IMR-90 (cell line): Measurements from ENCODE around the gene TCF25. TPM values are rescaled to one million over a fixed set of nuclear protein-coding genes. Genes with fewer than 3 reads are reported as not detected.

Experiments used
- ATAC-seq: fragments of 200-7000 bp; cut with Tn5 transposase; 2 replicates; pipeline ENCODE4 v1.9.1; 2020; ENCODE audit warnings: low read depth, mild to moderate bottlenecking, moderate library complexity
- BruUV-seq: library from RNA; stranded (reverse); fragments of 400-500 nt; replicated peaks from 2 replicates; lab custom pipeline; 2021; lab: Mats Ljungman, UMichigan
- CTCF ChIA-PET: fragments of 300-600 bp; formaldehyde crosslinking; extraction: SDS; loops from one replicate; lab custom pipeline; 2021; ENCODE audit warnings: antibody characterized with exemption; lab: Yijun Ruan, JAX
- POLR2A ChIA-PET: fragments of 300-600 bp; sonication (Branson Sonifier 250); formaldehyde crosslinking; loops from one replicate; lab custom pipeline; 2022; ENCODE audit warnings: antibody characterized with exemption; ENCODE audit not compliant: unreplicated experiment; lab: Charles Lee
- DNase-seq: peaks from one replicate; pipeline ENCODE4 v3.0.0; 2013
- H2AFZ ChIP-seq: replicated peaks from 2 replicates; pipeline ENCODE3; 2013; ENCODE audit warnings: low read length, mild to moderate bottlenecking; ENCODE audit not compliant: poor library complexity
- H2AK5ac ChIP-seq: 2 replicates; pipeline ENCODE4 v1.6.1; 2013; ENCODE audit warnings: low read depth, low read length, inconsistent platforms
- H2AK9ac ChIP-seq: replicated peaks from 2 replicates; pipeline ENCODE3; 2013; ENCODE audit warnings: mild to moderate bottlenecking, low read depth, low read length, moderate library complexity; ENCODE audit not compliant: poor library complexity
- H2BK120ac ChIP-seq: 2 replicates; pipeline ENCODE4 v1.6.1; 2013; ENCODE audit warnings: low read depth, low read length, inconsistent platforms
- H2BK15ac ChIP-seq: 3 replicates; pipeline ENCODE4 v1.6.1; 2013; ENCODE audit warnings: low read depth, low read length, inconsistent platforms
- H2BK20ac ChIP-seq: 2 replicates; pipeline ENCODE4 v1.6.1; 2013; ENCODE audit warnings: low read depth, mild to moderate bottlenecking, inconsistent platforms, low read length, moderate library complexity
- H2BK5ac ChIP-seq: 2 replicates; pipeline ENCODE4 v1.6.1; 2013; ENCODE audit warnings: mild to moderate bottlenecking, low read depth, low read length, inconsistent platforms; ENCODE audit not compliant: poor library complexity, severe bottlenecking
- H3K14ac ChIP-seq: replicated peaks from 2 replicates; pipeline ENCODE4 v1.6.1; 2013; ENCODE audit warnings: low read depth, low read length, inconsistent platforms
- H3K18ac ChIP-seq: 2 replicates; pipeline ENCODE4 v1.6.1; 2013; ENCODE audit warnings: low read depth, low read length, control low read depth
- H3K23ac ChIP-seq: 2 replicates; pipeline ENCODE4 v1.6.1; 2013; ENCODE audit warnings: low read depth, low read length, inconsistent platforms
- H3K27ac ChIP-seq: 2 replicates; pipeline ENCODE4 v1.5.1; 2013; ENCODE audit warnings: mild to moderate bottlenecking, control low read depth, low read length; ENCODE audit not compliant: insufficient read depth
- H3K27me3 ChIP-seq: 2 replicates; pipeline ENCODE4 v1.6.1; 2013; ENCODE audit warnings: low read length; ENCODE audit not compliant: control insufficient read depth, insufficient read depth
- H3K36me3 ChIP-seq: 2 replicates; pipeline ENCODE4 v1.6.1; 2013; ENCODE audit warnings: low read length, mixed read lengths; ENCODE audit not compliant: control insufficient read depth, insufficient read depth
- H3K4ac ChIP-seq: 2 replicates; pipeline ENCODE4 v1.6.1; 2013; ENCODE audit warnings: low read depth, low read length, inconsistent platforms
- H3K4me1 ChIP-seq: 2 replicates; pipeline ENCODE4 v1.6.1; 2013; ENCODE audit warnings: low read length, mixed read lengths; ENCODE audit not compliant: control insufficient read depth, insufficient read depth
- H3K4me2 ChIP-seq: 2 replicates; pipeline ENCODE4 v1.6.1; 2013; ENCODE audit warnings: low read depth, mild to moderate bottlenecking, control low read depth, low read length, moderate library complexity
- H3K4me3 ChIP-seq: 2 replicates; pipeline ENCODE4 v1.5.1; 2013; ENCODE audit warnings: low read depth, mild to moderate bottlenecking, control low read depth, low read length, moderate library complexity; ENCODE audit not compliant: insufficient read depth
- H3K56ac ChIP-seq: 2 replicates; pipeline ENCODE4 v1.6.1; 2013; ENCODE audit warnings: low read length, inconsistent platforms; ENCODE audit not compliant: insufficient read depth; ENCODE audit errors: extremely low read depth
- H3K79me1 ChIP-seq, 2 experiments: 2 replicates each; pipeline ENCODE4 v1.6.1; 2013; ENCODE audit warnings: low read length in 2 of 2, inconsistent platforms in 1 of 2, low read depth in 1 of 2
- H3K9ac ChIP-seq: 2 replicates; pipeline ENCODE4 v1.6.1; 2013; ENCODE audit warnings: low read depth, low read length, control low read depth
- H3K9me1 ChIP-seq: 2 replicates; pipeline ENCODE4 v1.6.1; 2013; ENCODE audit warnings: low read length, inconsistent platforms; ENCODE audit not compliant: insufficient read depth
- H3K9me3 ChIP-seq: 2 replicates; pipeline ENCODE4 v1.6.1; 2013; ENCODE audit warnings: low read length; ENCODE audit not compliant: control insufficient read depth, insufficient read depth
- H4K20me1 ChIP-seq: 2 replicates; pipeline ENCODE4 v1.6.1; 2013; ENCODE audit warnings: low read length, inconsistent platforms; ENCODE audit not compliant: insufficient read depth
- H4K5ac ChIP-seq: 2 replicates; pipeline ENCODE4 v1.6.1; 2013; ENCODE audit warnings: mild to moderate bottlenecking, low read depth, low read length, control low read depth
- H4K8ac ChIP-seq, 2 experiments: 2 replicates each; pipeline ENCODE4 v1.6.1; 2013; ENCODE audit warnings: low read depth in 2 of 2, low read length in 2 of 2, control low read depth in 1 of 2, inconsistent platforms in 1 of 2
- H4K91ac ChIP-seq: 2 replicates; pipeline ENCODE4 v1.6.1; 2013; ENCODE audit warnings: low read depth, low read length, inconsistent platforms; ENCODE audit not compliant: insufficient read depth
- BHLHE40 ChIP-seq: fragments of 150-350 bp; IDR thresholded peaks from 2 replicates; pipeline ENCODE4 v1.6.1; 2016; ENCODE audit warnings: mild to moderate bottlenecking, low read depth, low read length
- CEBPB ChIP-seq: IDR thresholded peaks from 2 replicates; pipeline ENCODE4 v1.6.1; 2012; ENCODE audit warnings: low read depth, low read length, improper control_type of control experiment
- CHD1 ChIP-seq: IDR thresholded peaks from 2 replicates; pipeline ENCODE4 v1.6.1; 2012; ENCODE audit warnings: low read depth, low read length, improper control_type of control experiment
- CTCF ChIP-seq: conservative IDR thresholded peaks from 2 replicates; pipeline ENCODE4 v1.5.1; 2012; ENCODE audit warnings: mild to moderate bottlenecking, low read depth, low read length, improper control_type of control experiment
- ELK1 ChIP-seq: fragments of 150-350 bp; IDR thresholded peaks from 2 replicates; pipeline ENCODE4 v1.6.1; 2016; ENCODE audit warnings: low read depth, mild to moderate bottlenecking, low read length, moderate library complexity, borderline replicate concordance
- FOS ChIP-seq: fragments of 150-350 bp; IDR thresholded peaks from 2 replicates; pipeline ENCODE4 v1.6.1; 2016; ENCODE audit warnings: low read depth, low read length
- MAFK ChIP-seq: IDR thresholded peaks from 2 replicates; pipeline ENCODE4 v1.6.1; 2012; ENCODE audit warnings: low read depth, low read length, improper control_type of control experiment
- MAZ ChIP-seq: IDR thresholded peaks from 2 replicates; pipeline ENCODE4 v1.6.1; 2012; ENCODE audit warnings: low read depth, mild to moderate bottlenecking, low read length, improper control_type of control experiment, moderate library complexity, borderline replicate concordance
- MXI1 ChIP-seq: IDR thresholded peaks from 2 replicates; pipeline ENCODE4 v1.6.1; 2012; ENCODE audit warnings: low read depth, mild to moderate bottlenecking, low read length, moderate library complexity, borderline replicate concordance
- NFE2L2 ChIP-seq: fragments of 150-350 bp; IDR thresholded peaks from 2 replicates; pipeline ENCODE4 v1.6.1; 2016; ENCODE audit warnings: low read depth, mild to moderate bottlenecking, low read length
- POLR2A ChIP-seq: IDR thresholded peaks from 2 replicates; pipeline ENCODE4 v1.6.1; 2012; ENCODE audit warnings: mild to moderate bottlenecking, low read depth, low read length
- RAD21 ChIP-seq: IDR thresholded peaks from 2 replicates; pipeline ENCODE4 v1.6.1; 2012; ENCODE audit warnings: low read length, improper control_type of control experiment
- RCOR1 ChIP-seq: IDR thresholded peaks from 2 replicates; pipeline ENCODE4 v1.6.1; 2012; ENCODE audit warnings: mild to moderate bottlenecking, low read length, improper control_type of control experiment; ENCODE audit not compliant: insufficient replicate concordance
- RFX5 ChIP-seq: IDR thresholded peaks from 2 replicates; pipeline ENCODE4 v1.8.0; 2012; ENCODE audit warnings: low read depth, mild to moderate bottlenecking, low read length, moderate library complexity
- SMC3 ChIP-seq: fragments of 150-350 bp; IDR thresholded peaks from 2 replicates; pipeline ENCODE4 v1.6.1; 2016; ENCODE audit warnings: low read depth, mild to moderate bottlenecking, antibody characterized with exemption, low read length, moderate library complexity
- USF2 ChIP-seq: fragments of 150-350 bp; IDR thresholded peaks from 2 replicates; pipeline ENCODE4 v1.6.1; 2017; ENCODE audit warnings: mild to moderate bottlenecking, antibody characterized with exemption, low read length, low read depth
- WGBS, 2 experiments: methylation state at CpG; one replicate each; pipeline versions ENCODE4 v1.1.5 to v1.1.7; 2013; ENCODE audit warnings: missing lambda C conversion rate in 2 of 2; ENCODE audit not compliant: insufficient read length in 1 of 2; ENCODE audit errors: extremely low coverage in 2 of 2; 5-methylcytosine and 5-hydroxymethylcytosine counted together
- dilution Hi-C: fragments of 300-500 bp; cut with HindIII; formaldehyde crosslinking; loops from one replicate; pipeline ENCODE4 v1.14.3; 2018; ENCODE audit warnings: low sequenced_read_pairs; ENCODE audit not compliant: unreplicated experiment
- in situ Hi-C: fragments of 300-500 bp; cut with MboI; formaldehyde crosslinking; loops from 3 replicates; pipeline ENCODE4 v1.14.3; 2019; ENCODE audit warnings: low sequenced_read_pairs, inconsistent platforms, mixed read lengths
- intact Hi-C: fragments of 100-400 bp; cut with micrococcal nuclease; formaldehyde crosslinking; loops from 2 replicates; pipeline ENCODE4 v1.10.0; 2022
- polyA plus RNA-seq, 3 experiments: library from polyadenylated mRNA; depleted of rRNA; stranded (reverse); fragments of >200 nt; gene quantifications; 2 replicates each; pipeline ENCODE4 v1.2.3, GENCODE V29; 2012; ENCODE audit warnings: low replicate concordance in 1 of 3
- total RNA-seq: library from RNA; depleted of rRNA; stranded (reverse); fragments of >200 nt; gene quantifications from 2 replicates; pipeline ENCODE4 v1.2.3, GENCODE V29; 2012

Gene TCF25
- total and polyA plus RNA-seq, 2 of the 4 experiments (the other 2 are of a cell fraction), result 127 to 184 TPM

- Histone ChIP-seq H2BK5ac (no peak overlapping the region), H4K20me1 (peaks cover 10% of the 10 kb centered on the region), H2BK20ac (no peak overlapping the region), H3K27me3 (no peaks in the 10 kb centered on the region), H3K4me3 (no peak overlapping the region), H3K4me1 (no peaks in the 10 kb centered on the region), H4K5ac (no peak overlapping the region), H3K14ac (no peak overlapping the region), H3K23ac (no peak overlapping the region), H3K36me3 (peaks cover 42% of the 10 kb centered on the region), H3K9me3 (no peaks in the 10 kb centered on the region), H4K91ac (no peak overlapping the region), H3K4me2 (no peak overlapping the region), H2BK120ac (no peak overlapping the region), H3K9ac (no peak overlapping the region), H3K79me1 (peaks cover 0 to 22% of the 10 kb centered on the region in 2 experiments; a peak in 3 of 4 replicates), H2AK9ac (no peak overlapping the region), H2AFZ (no peak overlapping the region), H2BK15ac (no peak overlapping the region), H3K18ac (no peak overlapping the region), H3K27ac (no peak overlapping the region), H3K4ac (no peak overlapping the region), H3K9me1 (peaks cover 5% of the 10 kb centered on the region; the same call in 1 of the 2 replicates), H3K56ac (no peak overlapping the region), H4K8ac (no peak overlapping the region), H2AK5ac (no peak overlapping the region)
- dilution Hi-C loops (no loop called here), in situ Hi-C loops (no loop called here), intact Hi-C loops (no loop called here)
- DNase-seq (no peak), ATAC-seq (no peak)
- POLR2A ChIA-PET, result no interaction called here
- CTCF ChIA-PET, result no interaction called here
- BruUV-seq, result no TSS peak
- TF ChIP-seq ELK1, result no peak
- TF ChIP-seq FOS, result no peak
- no peak for TF ChIP-seq NFE2L2
- TF ChIP-seq SMC3, result no peak
- TF ChIP-seq CEBPB, result no peak
- TF ChIP-seq MAFK, result no peak
- no peak for TF ChIP-seq USF2
- no peak for TF ChIP-seq RCOR1
- TF ChIP-seq POLR2A, result no peak
- TF ChIP-seq MXI1, result no peak
- TF ChIP-seq CTCF, result no peak
- no peak for TF ChIP-seq CHD1
- no peak for TF ChIP-seq BHLHE40
- no peak for TF ChIP-seq RAD21
- TF ChIP-seq MAZ, result no peak
- TF ChIP-seq RFX5, result no peak
- 96% methylated on average over 5 of the region's 13 CpGs; no CpG with 5 or more reads in 1 of the 2 experiments for WGBS, 2 experiments
Measured at GRCh38 chr16:89912143-89912542, 38.8 kb downstream of the TCF25 start.
